ENCODE data around the gene MAP10.

- TF ChIP-seq YY1 (IDR thresholded peaks at IDR 0.05; ENCODE audit: insufficient read depth, insufficient read length) (no peak), SUZ12 (IDR thresholded peaks at IDR 0.05; ENCODE audit: extremely low read depth, insufficient read depth, insufficient read length) (no peak), ZNF274 (IDR thresholded peaks at IDR 0.05; ENCODE audit: low read depth, low read length) (no peak)
Observed at GRCh38 chr1:232768793-232769192, 36.4 kb upstream of the MAP10 start.

All from NT2/D1 (cell line).